C4-2B (cell line): ENCODE measurements around the gene FLT4.

Source experiments
- H3K27ac ChIP-seq: fragments of 450-650 bp; 2 replicates; pipeline ENCODE4 v1.5.1; 2017
- ZFX ChIP-seq: fragments of 450-650 bp; IDR thresholded peaks from 2 replicates; pipeline ENCODE4 v1.6.1; 2017
- TF ChIP-seq, protein P1 (sequence below): fragments of 450-650 bp; conservative IDR thresholded peaks from 2 replicates; pipeline ENCODE4 v1.5.1; 2017; ENCODE audit warnings: mild to moderate bottlenecking

FLT4 gene

DNA sequence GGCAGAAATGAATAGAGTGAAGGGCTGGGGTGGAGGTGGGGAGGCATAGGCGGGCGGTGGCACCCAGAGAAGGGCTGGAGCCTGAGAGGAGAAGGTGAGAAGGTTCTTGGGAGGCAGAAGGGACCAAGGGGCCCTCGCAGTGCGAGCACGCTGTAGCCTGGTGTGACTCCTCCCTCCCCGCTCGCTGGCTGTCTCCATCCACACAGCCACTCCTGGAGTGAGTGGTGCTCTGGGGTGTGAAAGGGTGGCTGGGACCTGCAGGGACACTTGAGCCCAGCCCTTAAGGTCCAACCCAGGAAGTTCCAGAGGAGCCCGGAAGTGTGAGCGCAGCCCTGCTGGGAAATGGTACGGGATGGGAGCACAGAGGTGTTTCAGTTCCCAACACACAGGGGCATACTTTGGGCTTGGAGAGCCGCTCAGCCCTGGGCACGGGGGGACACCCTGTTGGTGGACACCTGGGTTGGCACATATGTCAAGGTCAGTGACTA lies 48.8 kb downstream of the FLT4 start:
- H3K27ac ChIP-seq, result no peak overlapping the region
- no peak for TF ChIP-seq ZFX
- TF ChIP-seq, protein P1, sequence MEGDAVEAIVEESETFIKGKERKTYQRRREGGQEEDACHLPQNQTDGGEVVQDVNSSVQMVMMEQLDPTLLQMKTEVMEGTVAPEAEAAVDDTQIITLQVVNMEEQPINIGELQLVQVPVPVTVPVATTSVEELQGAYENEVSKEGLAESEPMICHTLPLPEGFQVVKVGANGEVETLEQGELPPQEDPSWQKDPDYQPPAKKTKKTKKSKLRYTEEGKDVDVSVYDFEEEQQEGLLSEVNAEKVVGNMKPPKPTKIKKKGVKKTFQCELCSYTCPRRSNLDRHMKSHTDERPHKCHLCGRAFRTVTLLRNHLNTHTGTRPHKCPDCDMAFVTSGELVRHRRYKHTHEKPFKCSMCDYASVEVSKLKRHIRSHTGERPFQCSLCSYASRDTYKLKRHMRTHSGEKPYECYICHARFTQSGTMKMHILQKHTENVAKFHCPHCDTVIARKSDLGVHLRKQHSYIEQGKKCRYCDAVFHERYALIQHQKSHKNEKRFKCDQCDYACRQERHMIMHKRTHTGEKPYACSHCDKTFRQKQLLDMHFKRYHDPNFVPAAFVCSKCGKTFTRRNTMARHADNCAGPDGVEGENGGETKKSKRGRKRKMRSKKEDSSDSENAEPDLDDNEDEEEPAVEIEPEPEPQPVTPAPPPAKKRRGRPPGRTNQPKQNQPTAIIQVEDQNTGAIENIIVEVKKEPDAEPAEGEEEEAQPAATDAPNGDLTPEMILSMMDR, result no peak

DNA sequence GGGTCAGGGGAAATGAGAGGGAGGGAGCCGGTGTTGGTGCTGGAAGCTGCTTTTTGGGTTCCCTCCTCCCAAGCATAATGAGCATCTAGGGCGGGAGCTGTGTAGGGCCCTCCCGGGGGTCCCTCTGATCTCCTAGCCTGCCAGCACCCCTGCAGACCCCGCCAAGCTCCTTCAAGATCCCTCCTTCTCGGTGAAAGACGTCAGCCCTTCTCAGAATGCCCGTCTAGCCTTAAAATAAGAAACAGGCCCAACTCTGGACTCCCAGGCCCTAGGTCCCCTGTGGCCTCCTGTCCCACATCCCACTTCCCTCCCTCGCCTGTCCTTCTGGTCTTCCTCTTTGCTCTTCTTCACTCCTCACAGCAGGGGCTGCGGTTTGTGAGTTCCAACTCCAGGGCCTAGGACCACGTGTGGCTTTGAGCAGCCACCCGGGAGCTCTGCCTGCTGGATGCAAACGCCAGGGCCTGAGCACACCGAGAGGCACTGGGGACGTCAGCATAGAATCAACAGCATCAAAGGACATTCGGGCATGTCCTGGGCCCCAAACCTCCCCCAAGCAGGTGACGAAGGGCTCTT lies 49.3 kb downstream of the FLT4 start:
- H3K27ac ChIP-seq, result no peak overlapping the region
- TF ChIP-seq, protein P1, result no peak
- TF ChIP-seq ZFX, result no peak

DNA sequence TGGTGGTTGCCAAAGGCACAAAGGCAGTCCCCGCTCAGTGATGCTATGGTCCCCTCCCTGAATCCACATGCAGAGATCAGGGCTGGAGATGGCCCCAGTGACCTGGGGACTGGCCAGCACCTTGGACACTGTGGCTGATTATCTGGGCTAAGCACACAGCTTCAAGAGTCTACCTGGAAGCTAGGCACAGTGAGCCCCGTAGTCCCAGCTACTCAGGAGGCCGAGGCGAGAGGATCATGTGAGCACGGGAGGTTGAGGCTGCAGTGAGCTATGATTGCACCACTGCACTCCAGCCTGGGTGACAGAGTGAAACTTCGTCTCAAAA lies 49.8 kb downstream of the FLT4 start:
- TF ChIP-seq, protein P1, result no peak
- TF ChIP-seq ZFX, result no peak
- H3K27ac ChIP-seq, result no peak overlapping the region

DNA sequence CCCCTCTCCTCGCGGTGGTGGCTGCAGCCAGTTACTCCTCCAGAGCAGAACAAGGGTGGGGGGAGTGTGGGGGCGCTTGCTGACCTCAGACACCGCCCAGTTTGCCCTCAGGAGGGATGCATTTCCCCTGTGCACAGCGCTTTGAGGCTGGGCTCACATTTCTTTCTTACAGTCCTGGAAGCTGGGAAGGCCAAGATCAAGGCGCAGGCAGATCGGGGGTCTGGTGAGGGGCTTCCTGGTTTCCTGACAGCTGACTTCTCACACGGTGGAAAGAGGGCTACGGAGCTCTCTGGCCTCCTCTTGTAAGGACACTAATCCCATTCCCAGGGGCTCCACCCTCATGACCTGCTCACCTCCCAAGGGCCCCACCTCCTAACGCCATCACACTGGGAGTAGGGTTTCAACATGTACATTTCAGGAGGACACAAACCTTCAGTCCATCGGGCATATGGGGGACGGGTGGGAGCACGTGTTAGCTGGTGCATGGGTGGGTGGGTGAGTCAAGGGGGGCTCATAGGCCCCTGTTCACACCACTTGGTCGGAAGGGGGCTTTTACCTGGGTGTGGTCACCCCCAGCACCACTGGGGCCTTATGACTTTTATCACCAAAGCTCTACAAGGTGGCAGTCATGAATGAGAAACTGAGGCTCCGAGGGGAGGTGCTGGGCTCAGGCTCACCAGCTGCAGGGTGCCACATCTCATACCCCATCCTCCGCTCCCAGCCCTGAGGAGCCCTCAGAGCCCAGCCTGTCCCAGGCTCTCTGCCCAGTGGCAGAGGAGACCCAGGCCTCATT lies 50.4 kb downstream of the FLT4 start:
- no peak for TF ChIP-seq ZFX
- H3K27ac ChIP-seq, result peak overlapping the region; percentile 96; the same call in 1 of the 2 replicates

DNA sequence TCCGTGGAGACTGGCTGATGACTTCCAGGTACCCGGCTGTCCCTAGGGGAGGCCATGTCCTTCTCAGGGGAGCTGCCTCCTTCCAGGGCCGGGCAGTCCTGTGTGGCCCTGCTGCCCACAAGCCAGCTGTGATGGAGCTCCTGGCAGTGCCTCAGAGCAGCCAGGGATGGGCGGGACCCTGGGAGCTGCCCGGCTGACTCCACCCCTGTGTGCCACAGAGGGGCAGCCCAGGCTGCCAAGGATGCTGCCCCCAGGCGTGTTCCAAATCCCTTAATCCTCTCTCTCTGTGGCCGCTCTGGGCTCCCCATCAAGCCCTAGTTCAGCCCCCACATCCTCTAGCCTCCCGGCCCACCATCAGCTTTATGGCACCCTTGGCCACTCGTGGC lies 51.1 kb downstream of the FLT4 start:
- TF ChIP-seq ZFX, result no peak
- TF ChIP-seq, protein P1, result no peak
- H3K27ac ChIP-seq, result peak overlapping the region; percentile 96; the same call in 1 of the 2 replicates

DNA sequence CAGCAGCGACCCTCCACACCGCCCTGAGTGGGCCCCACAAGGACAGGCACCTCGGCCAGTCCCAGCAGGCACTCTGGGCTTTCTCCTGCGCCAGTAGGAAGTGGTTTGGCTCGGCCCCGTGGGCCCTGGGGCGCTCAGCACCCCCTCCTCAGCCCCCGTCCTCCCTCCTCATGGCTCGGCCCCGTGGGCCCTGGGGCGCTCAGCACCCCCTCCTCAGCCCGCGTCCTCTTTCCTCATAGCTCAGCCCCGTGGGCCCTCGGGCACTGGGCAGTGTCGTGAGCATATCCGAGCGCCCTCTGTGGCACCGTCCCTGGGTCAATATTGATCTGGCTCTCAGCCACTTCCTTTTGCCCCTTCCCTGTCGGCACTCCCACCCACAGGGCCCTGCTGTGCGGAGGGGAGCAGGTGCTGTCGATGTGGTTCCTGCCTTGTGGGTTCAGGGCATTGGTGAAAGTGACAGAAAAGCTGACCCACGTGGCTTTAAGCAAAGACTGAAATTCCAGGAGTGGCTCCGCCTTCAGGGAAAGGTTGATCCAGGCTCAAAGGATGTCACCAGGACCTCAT lies 52.6 kb downstream of the FLT4 start:
- peak overlapping the region; percentile 96 for H3K27ac ChIP-seq

DNA sequence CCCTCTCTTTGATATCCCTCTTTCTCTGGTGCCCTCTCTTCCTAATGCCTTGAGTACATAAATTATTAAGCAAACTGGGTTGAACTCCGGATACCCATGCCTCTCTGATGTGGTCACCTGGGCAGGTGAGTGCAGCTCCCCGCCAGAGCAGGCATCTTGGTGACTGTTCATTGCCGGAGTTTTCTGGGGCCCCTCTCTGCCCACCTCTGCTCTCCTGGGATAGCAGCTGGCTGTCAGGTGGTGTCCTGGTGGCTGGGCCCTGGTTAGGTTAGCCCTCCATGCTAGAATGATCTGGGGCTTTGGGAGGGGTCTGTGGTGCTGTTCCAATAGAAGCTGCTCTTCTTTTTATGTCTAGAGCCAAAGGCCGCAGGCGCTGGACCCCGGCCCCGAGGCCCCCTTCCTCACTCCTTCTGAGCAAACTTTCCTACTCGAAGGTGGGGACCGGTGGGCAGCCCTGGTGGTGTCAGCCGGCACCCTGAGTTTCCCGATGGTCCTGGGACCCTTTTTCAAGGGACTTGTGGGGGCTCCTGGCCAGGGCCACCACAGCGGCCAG lies 53.2 kb downstream of the FLT4 start:
- TF ChIP-seq ZFX, result no peak
- peak overlapping the region; percentile 96 for H3K27ac ChIP-seq

More for the DNA sequence above, 52.6 kb downstream of the FLT4 start:
- TF ChIP-seq, protein P1, result no peak
- TF ChIP-seq ZFX, result no peak

DNA sequence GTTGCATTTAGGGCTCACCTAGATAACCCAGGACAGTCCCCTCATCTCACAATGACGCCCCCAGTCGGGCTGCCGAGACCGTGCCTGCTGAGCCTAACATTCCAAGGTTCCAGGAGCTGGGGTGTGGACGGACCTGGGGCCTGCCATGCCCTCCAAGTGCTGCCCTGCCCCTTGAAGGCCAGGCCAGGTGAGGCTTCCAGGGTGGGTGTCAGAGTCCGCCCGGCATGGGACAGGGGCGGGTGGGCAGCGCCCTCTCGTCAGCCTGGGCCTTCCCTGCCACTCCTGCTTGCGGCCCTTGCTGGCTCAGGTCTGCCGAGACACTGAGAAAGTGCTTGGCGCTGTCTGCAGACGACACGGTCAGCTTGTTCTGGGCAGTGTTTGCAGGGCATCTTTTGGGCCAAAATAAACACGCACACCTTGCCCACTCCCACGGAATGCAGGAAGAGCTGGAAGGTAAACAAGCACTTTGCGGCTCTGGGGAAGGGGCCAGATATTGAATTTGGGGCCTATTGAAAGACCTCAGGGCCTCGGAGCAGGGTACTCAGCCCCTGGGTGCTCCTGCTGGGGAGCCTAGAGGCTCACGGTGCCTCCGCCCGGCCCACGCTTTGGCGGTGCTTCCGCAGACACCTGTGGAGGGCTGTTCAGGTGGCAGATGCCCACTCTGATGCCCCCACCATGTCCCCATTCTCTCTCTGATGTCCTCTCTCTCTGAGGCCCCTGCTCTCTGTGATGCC lies 53.9 kb downstream of the FLT4 start:
- peak overlapping the region; percentile 96 for H3K27ac ChIP-seq
- TF ChIP-seq, protein P1, result no peak
- peak; percentile 60; the same call in 1 of the 2 replicates for TF ChIP-seq ZFX
